AG10803 (cell line): ENCODE measurements around the gene ACE.

ENCODE experiments used
- DNase-seq: peaks from one replicate; pipeline ENCODE4 v3.0.0; 2010; ENCODE audit warnings: low read depth
- H3K4me3 ChIP-seq: 2 replicates; pipeline ENCODE4 v1.5.1; 2011; ENCODE audit warnings: mild to moderate bottlenecking, low read length, control low read depth
- TF ChIP-seq, protein P1 (sequence below): conservative IDR thresholded peaks from 2 replicates; pipeline ENCODE4 v1.5.1; 2011; ENCODE audit warnings: mild to moderate bottlenecking, low read length, control low read depth, inconsistent platforms

Gene ACE

DNA sequence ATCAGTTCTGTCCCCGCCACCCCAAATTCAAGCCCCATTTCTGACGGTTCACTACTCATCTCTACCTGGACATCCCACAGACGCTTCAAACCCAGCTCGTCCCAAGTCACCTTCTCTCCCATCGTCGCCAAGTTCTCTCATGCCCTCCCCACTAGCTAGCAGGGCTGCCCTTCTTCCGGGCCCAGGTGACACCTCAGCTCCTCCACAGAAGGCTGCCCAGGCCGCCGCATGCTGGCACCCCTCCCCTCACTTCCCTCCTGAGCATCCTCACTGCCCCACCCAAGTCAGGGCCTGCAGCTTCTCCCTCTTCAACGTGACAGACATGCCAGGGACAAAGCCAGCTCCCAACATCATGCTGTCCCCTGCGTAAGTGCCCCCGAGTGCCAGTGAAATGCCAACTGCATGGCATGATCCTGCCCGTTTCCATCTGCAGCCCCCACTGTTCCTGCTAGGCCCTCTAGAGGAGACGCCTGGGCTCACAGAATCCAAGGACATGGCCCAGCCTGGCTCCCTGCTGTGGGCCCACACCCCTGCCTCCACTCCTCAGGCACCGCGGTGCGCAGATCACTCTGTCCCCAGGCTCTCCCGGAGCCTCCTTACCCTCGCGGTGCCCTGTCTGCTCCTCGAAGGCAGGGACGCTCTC lies 36.6 kb upstream of the ACE start:
- no peak for DNase-seq
- H3K4me3 ChIP-seq: no peak overlapping the region
- TF ChIP-seq, protein P1, sequence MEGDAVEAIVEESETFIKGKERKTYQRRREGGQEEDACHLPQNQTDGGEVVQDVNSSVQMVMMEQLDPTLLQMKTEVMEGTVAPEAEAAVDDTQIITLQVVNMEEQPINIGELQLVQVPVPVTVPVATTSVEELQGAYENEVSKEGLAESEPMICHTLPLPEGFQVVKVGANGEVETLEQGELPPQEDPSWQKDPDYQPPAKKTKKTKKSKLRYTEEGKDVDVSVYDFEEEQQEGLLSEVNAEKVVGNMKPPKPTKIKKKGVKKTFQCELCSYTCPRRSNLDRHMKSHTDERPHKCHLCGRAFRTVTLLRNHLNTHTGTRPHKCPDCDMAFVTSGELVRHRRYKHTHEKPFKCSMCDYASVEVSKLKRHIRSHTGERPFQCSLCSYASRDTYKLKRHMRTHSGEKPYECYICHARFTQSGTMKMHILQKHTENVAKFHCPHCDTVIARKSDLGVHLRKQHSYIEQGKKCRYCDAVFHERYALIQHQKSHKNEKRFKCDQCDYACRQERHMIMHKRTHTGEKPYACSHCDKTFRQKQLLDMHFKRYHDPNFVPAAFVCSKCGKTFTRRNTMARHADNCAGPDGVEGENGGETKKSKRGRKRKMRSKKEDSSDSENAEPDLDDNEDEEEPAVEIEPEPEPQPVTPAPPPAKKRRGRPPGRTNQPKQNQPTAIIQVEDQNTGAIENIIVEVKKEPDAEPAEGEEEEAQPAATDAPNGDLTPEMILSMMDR: no peak

DNA sequence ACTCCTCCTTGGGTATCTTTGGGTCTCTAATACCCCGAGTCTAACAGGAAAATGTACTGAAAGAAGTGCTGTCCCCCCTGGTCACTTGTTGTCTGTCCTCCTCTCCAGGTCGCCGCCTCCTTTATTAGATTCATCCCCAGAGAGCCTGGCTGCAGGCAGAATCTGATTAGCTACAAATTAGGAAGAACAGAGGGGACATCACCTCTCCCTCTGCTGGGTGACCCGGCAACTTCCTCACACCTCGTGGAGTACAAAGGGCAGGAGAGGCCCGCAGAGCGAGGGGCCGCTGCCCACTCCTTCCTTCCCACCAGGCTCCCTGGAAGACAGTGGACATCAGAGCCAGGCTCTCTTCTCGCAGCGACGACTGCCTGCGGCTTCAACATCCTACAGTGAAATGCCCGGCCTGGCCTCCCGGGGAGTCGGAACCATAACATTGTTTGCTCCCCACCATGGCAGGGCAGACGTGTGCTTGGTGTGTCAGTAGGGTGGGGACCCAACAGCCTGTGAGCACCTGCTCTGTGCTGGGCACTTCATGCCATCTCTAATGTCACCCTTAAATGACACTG lies 36.0 kb upstream of the ACE start:
- TF ChIP-seq, protein P1: no peak
- H3K4me3 ChIP-seq: no peak overlapping the region
- no peak for DNase-seq

DNA sequence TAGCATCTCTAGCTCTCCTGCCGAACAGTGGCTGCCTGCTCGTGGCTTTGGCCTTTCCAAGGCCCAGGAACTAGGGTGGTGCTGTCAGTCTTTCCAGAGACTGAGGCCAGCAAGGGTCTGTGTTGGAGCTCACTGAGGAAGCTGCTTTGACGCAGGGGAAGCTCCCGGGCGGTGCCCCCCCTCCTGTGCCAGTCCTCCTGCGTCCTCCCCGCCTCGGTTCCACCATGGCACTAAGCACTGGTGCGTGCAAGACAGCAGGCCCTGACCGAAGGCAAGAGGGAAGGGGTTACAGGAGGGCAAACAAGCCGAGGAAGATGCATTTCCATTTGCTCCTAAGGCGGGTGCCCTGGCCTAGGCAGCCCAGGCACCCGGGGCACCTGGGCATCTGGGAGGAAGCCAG lies 35.2 kb upstream of the ACE start:
- DNase-seq: no peak
- H3K4me3 ChIP-seq: no peak overlapping the region
- TF ChIP-seq, protein P1: no peak

DNA sequence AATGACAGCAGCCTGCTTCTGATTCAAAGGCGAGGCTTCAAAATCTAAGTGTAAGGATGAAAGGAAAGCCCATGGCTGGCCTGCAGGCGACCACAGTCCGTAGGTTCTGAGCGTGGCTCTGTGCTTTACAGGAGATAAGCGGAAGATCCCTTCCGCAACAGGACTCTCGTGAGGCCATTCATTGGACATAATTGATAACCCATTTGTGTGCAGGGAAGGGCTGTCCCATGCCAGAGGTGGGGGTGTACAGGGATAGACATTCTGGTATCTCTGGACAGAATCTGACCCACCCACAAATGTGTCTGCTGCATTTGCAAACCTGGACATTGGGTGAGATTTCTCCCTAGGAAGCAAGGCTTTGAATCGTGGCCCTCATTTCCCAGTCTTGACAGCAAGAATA lies 34.8 kb upstream of the ACE start:
- TF ChIP-seq, protein P1: no peak
- no peak overlapping the region for H3K4me3 ChIP-seq
- no peak for DNase-seq

DNA sequence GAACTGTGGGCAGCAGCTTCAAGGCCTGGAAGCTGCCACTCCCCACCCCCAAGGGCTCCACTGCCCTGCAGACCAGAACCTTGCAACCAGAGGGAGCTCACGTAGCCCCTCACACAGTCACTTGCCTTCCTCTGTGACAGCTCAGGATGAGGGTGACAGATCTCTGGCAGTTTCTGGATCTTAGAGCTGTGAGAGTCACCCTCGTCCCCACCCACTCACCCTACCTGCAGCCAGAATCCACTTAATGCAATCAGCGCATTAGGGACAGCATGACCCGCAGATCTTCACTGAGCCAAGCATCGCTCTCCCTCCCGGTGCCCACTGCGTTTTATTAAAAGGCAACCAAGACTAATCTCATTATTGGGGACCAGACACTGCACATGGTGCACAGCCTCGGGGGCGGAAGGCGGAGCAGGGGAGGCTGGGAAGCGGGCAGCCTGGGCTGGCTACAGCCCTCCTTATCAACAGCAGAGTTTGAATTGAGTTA lies 34.3 kb upstream of the ACE start:
- TF ChIP-seq, protein P1: 0 out of 2 replicates have a peak, but pooled peaks have one; percentile 5
- H3K4me3 ChIP-seq: no peak overlapping the region
- DNase-seq: no peak

DNA sequence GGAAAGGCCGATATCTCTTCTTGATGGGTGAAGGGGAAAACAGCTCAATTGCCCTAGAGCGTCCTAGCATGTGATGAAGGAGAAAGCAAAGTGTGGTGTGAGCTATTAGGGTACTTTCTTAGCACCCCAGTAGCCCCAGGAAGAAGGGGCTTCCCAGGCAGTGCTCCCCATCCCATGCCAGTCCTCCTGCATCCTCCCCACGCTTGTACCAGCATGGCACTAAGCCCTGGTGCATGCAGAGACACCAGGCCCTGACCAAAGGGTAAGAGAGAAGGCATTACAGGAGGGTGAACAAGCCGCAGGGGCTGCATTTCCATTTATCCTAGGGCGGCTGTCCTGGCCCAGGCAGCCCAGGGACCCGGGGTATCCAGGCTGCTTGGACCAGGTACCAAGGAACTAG lies 33.8 kb upstream of the ACE start:
- H3K4me3 ChIP-seq: no peak overlapping the region
- TF ChIP-seq, protein P1: no peak
- DNase-seq: no peak

DNA sequence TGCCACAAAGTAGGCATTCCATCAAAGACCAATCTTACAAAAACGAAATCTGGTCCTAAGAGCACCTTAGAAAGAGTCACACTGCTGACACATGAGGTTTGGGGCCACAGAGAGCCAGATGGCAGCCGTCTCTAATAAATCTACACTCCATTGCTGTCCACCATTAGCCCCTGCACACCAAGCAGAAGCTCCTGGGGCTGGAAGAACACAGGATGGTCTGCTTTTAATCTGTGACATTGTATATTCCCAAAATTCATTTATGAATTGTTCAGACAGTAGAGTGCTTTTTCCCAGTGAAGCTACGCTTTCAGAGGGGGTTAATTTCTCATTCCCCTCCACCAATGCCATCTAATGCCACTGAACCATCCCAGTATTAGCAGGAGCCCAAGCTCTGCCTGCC lies 32.4 kb upstream of the ACE start:
- no peak overlapping the region for H3K4me3 ChIP-seq
- DNase-seq: no peak
- TF ChIP-seq, protein P1: no peak
